KBM-7 (cell line): Measurements from ENCODE around the gene AATK.

Source experiments
- DNase-seq: peaks from one replicate; pipeline ENCODE4 v3.0.0-alpha.2; 2015
- in situ Hi-C: fragments of 300-500 bp; cut with MboI; formaldehyde crosslinking; loops from 2 replicates; pipeline ENCODE4 v1.14.3; 2020; ENCODE audit warnings: low sequenced_read_pairs, low pct_unique_long_range_greater_than_20kb, mixed read lengths

The AATK gene

DNA sequence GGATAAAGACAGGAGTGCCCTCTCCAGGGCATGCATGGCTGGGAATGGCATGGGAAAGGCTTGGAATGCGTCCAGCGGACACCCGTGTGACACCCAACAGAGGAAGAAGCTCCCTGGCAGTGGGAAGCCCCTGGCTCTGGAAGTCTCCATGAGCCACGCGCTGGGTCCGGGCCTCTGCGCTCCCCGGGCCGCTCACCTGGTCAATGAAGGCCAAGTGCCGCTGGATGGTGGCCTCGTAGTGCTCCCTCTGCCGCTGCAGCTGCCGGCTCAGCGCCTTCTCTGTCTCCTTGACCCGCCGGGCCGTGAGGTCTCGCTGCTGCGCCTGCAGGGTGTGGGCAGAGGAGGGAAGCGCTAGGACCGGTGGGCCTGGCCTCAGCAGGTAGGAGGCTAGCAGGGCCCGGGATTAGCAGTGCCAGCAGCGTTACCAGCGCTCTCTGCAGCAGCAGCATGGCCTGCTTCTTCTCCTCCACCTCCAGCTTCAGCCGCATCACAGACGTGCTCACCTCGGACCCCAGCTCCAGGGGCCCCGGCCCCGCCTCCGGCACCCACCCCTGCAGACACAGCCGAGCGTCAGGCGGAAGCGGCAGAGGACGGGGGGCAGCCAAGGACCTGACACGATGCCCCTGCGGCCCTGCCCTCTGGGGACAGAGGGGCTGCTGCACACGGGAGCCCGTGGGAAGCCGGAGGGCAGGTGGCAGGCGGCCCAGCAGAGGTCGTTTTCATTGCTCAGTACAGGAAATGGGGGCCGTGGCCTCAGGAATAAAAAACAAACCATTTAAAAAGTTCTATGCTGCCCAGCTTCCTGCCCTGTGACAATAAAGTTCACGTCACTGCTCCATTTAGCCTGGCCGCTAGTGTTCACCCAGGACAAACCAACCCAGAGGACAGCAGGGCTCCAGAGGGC, 30.7 kb upstream of the AATK start:
- no peak for DNase-seq
- in situ Hi-C loops, result no loop called here

DNA sequence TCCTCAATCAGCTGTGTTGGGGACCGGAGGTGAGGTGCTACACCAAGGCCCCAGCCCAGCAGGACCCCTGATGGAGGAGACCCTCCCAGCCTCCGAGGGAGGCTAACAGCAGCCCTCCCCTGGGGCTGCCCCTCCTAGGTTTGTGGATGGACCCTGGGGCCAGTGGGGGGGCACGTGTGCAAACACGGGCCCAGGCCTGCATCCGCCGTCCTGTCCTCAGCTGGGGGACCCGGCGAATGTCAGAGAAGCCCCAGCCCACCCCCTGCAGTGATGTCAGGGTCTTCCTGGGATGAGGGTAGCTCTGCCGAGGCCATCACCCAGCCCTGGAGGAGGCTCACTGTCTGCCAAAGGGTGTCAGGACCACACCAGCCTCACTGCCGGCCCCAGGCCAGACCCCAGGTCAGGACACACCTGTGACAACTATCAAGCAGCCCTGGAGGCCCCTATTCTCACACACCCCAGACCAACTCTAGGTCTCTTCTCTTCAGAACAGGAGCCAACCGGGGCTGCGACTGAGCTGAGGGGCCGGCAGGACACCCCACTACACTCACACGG, 30.0 kb upstream of the AATK start:
- no peak for DNase-seq

DNA sequence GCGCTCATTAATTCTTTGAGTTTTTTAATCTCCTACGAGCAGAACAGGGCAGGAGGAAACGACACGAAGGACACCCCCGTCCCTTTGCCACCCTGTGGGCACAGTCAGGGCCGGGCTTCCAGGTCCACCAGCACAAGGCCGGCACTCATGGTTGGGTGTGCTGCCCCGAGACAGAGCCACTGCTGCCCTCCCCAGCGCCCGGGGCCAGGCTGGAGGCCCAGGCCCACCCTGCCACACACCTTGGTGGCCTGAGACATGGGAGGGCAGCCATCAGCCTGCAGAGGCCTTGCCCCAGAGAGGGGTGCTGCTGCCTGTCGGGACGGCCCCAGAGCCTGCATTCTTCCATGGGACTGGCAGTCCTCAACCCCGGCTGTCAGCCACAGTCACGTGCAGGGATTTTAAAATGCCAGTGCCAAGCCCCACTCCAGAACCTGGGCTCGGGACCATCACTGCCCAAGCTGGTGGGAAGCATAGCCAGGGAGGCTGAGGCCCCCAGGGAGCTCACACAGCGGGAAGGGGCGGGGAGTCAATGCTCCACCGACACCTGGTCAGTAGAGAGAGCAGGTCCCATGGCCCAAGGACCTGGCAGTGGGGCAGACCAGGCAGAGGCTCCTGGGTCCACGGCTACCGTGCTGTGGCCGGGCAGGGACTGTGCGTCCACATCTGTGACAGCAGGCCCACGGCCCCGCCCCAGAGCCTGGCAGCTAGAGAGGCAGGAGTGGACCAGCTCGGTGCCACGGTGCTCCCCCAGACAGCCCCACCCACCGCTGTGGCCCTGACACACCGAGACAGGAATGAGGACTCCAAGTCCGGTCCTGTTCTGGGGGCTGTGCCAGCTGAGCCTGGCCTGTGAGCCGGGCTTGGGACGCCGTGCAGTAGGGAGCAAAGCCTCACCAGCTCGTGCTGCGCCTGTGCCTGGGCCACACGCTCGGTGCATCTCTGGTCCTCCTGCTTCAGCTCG, 29.2 kb upstream of the AATK start:
- DNase-seq, result no peak
- in situ Hi-C loops, result no loop called here

More for the DNA sequence above, 30.0 kb upstream of the AATK start:
- in situ Hi-C loops, result no loop called here

DNA sequence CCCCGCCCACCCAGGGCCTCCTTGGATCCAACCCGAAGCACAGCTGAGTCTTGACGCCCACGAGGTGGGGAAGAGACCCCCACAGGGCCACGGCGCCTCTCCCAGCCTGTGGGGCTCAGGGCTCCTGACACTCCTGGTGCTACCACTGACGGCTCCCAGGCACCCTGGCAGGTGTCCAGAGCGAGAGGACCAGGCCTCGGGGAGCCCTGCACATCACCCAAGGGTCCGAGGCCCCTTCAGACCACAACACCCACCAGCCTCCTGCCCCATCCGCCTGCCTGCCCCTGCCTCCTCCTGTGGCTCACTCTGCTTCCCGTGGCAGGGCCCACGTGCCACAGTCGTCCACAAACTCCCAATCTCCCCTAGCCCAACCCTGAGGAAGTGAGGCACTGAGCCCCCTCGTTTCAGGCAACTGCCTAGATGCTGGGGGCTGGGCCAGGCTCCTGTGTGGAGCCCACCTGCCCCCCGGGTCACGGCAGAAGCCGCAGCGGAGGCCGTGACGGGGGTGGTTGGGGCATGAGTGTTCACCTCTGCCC, 28.3 kb upstream of the AATK start:
- in situ Hi-C loops, result no loop called here
- no peak for DNase-seq

DNA sequence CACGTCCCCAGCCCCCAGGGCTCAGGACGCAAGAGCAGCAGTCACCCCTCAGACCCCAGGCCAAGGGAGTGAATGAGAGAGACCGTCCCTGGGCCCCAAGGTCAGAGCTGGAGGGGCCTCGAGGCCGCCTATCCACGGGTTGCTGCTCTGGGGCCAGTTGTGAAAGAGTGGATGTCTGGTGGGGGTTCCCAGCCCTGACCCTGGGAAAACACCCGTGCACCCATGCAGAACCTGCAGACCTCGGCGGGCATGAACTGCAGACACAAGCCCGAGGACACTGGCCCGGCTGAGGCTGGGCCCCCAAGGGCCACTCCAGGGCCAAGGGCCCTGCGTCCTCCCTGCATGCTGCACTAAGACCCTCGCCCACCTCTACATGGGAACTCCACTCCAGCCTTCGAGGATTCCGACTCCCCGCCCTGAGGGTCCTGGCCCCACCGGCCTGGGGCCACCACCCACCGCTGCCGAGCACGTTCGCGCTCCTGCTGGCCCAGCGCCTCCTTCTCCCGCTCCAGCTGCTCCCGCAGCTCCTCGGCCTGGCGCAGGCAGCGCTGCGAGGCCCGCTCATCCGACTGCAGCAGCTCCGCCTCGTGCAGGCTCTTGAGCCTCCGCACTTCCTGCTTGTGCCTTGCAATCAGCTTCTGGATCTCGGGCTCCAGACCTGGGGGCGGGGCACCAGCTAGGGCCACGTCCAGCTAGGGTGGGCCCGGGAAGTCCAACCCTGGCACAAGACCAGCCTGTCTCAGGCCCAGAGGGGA, 27.6 kb upstream of the AATK start:
- no peak for DNase-seq
- in situ Hi-C loops, result no loop called here

DNA sequence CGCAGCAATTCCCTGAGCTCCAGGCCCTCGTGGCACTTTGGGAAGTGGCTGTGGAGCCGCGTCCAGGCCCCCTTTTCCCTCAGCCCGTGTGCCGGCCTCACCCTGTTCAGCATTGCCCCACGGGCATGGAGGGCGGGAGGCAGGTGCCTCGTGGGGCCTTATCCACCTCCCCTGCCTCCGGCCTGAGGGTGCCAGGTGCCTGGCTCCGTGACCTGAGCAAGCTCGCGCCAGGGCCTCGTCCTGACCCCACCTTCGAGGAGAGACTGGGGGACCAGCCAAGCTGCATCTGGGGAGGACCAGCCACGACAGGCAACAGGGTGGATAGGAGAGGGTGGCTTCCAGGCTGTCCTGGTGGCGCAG, 27.0 kb upstream of the AATK start:
- in situ Hi-C loops, result no loop called here
- no peak for DNase-seq

DNA sequence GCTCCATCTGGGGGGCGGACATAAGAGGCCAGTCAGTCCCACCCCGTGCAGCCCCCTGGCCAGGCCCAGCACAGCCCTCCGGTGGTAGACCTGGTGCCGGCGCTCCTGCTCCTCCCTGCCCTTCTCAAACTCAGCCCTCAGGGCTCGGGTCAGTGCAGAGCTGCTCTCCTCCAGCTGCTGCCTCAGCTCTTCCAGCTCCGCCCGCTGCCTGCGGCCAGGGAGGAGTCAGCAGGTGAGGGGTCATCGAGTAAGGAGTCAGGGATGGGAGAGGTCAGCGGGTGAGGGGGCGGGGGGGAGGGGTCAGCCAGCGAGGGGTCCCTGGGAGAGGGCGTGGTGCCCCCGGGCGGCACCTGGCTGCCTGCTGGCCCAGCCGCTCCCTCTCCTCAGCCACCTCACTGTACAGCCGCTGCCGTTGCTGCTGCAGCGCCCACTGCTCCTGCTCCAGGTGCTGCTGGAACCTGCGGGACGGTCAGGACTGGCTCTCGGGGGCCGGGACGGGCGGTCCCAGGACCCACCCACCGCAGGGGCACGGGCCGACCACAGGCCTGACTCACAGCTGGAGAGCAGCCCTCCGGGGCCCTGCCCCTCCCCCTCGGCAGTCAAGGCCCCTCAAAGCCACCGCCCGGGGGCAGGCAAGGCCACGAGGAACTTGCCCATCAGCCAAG, 26.5 kb upstream of the AATK start:
- in situ Hi-C loops, result no loop called here
- no peak for DNase-seq

DNA sequence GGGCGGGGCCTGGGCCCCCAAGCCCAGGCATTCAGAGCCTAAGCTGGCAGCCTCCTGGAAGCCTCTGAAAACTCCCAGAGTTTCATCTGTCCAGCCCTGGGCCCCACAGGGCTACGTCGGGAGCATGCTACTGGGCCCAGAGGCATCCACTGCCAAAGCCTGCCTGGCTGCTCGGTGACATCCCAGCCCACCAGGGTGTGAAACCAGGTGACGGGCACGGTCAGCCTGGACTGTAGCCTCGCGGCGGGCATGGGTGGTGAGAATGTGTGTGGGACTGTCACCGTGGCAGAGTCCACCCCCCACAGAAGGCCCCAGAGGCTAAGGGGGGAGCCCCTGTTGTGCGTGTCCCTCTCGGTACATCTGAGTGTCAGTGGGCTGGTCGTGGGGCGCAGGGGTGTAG, 25.6 kb upstream of the AATK start:
- in situ Hi-C loops, result no loop called here
- DNase-seq, result no peak

DNA sequence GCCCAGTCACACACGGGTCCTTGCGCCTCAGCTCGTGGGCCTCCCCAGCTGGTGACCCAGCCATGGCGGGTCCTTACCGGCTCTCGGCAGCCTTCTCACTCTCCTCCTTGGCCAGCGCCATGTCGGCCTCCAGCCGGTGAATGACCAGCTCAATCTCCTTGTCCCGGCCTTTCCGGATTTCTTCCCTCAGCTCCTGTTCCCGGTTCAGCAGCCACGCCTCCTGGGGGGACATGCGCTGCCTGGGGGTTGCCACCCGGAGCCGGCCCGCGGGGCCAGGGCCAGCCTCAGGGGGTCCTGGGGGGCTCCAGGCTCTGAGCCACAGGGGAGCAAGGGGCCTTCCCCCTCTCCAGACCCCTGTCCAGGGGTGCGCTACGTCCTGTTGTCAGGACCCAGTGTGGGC, 25.1 kb upstream of the AATK start:
- DNase-seq, result no peak
- in situ Hi-C loops, result no loop called here

DNA sequence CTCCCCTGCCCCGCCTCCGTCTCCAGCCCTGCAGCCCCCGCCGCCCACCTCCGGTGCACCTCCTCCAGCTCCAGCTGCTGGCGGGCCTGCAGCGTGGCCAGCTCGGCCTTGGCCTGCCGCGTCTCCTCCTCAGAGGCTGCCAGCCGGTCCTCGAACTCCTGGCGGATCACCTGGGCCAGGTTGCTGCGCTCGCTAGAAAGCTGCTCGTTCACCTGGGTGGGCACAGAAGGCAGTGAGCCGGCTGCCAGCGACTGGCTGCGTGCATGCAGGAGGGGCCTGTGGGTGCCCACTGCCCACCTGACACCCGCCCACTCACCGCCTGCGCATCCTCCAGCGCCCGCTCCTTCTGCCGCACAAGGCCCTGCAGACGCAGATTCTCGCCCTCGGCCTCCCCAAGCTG, 24.6 kb upstream of the AATK start:
- no peak for DNase-seq
- in situ Hi-C loops, result no loop called here

DNA sequence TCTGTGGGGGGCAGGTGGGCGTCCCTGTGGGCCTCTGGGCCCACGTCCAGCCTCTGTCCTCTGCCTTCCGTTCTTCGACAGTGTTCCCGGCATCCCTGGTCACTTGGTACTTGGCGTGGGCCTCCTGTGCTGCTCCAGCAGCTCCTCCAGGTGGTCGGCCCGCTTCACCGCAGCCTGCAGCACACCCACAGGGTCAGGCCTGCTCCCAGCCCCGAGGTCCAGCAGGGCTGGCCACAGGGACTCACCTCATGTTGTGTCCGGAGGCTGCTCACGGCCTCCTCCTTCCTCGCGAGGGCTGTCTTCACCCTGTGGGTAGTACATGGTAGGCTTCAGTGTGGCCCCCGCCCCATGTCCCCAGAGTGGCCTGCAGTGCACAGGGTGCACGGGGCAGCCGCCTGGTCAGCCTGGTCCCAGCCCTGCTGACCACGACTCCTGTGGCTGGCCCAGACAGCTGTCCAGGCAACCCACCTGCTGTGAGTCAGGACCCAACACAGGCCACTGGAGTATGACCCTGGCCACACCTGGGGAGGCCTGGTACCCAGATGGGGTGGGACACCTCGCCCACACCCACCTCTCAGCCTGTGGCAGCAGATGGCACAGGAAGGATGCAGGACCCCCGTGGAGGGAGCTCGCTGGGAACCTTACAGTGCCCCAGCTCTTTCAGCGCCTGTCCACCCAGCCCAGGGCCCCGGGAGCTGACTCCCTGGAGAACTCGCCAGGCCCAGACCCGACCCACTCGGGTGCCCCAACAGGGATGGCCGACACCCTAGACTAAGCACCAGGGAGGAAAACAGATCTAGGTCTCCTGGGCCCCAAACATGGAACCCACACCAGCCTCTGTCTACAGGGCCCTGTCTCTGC, 23.9 kb upstream of the AATK start:
- no peak for DNase-seq
- in situ Hi-C loops, result no loop called here

DNA sequence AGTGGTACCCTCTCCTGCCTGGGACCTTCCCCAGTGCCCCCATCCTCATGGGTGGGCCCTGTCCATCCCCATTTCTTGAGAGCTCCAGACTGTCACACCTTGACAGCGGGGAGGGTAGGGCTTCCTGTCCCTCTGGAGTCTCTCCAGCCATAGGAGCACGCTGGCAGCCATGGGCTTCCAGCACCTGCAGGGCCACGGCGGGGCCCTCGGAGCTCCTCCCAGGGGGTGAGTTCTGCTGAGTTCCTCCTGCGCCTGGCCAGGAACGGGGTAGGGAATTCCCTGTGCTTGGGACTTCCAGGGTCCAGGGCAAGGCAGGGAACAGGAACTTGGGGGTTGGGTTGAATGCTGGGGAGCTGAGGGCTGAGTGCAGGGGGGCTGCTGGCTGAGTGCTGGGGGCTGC, 23.0 kb upstream of the AATK start:
- in situ Hi-C loops, result no loop called here
- DNase-seq, result no peak

DNA sequence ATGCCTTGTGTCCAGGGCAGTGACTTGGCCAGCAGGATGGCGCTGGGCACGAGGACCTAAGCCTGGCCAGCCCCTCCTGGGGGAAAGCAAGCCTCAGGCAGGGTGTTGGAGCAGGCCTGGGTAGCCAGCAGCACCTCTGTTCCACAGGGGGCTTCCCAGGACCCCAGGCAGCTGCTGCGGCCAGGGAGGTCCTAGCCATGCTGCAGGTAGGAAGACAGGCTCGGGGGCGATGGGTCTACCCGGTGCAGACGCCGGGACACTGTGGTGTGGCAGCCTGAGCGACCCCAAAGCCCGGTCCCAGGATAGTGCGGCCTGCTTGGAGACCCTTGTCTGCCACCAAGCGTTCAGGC, 22.4 kb upstream of the AATK start:
- DNase-seq, result no peak
- in situ Hi-C loops, result no loop called here

DNA sequence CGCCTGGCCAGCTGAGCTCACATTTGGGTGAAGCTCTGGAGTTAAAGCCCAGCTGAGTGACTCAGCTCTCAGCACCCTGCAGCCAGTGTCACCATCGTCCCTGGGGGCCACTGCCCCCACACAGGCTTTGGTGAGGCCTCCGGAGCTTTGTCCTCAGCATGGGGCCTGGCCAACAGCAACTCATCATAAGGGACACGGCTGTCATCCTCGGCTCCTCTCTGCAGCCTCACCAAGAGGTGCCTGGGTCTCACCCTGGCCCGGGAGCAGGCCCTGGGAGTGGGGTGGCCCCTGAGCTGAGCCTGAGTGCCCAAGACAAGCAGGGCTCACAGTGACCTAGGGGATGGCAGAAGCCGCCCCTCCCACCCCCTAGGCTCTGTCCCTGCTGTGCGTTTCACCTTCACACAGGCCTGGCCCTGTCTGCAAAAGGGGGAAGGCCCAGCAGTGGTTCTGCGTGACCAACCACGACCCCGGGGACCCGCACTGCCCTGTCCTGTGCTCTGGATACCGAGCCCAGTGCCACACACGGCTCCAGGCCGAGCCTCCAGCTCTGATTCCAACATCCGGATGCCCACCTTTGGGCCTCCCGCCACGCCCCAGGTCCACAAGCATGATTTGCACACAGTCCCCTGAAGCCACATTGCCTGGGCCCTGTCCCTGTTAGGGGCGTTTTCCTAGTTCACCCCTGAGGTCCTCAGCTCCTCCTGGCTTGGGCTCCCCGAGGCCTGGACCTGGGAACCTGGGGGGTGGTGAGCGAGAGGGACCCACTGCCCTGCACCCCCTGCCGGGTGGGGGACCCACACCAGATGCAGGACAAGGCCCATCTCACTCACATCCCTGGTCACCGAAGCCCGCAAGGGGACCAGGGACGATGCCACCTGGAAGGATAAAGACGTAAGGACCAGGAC, 21.8 kb upstream of the AATK start:
- in situ Hi-C loops, result no loop called here
- no peak for DNase-seq

DNA sequence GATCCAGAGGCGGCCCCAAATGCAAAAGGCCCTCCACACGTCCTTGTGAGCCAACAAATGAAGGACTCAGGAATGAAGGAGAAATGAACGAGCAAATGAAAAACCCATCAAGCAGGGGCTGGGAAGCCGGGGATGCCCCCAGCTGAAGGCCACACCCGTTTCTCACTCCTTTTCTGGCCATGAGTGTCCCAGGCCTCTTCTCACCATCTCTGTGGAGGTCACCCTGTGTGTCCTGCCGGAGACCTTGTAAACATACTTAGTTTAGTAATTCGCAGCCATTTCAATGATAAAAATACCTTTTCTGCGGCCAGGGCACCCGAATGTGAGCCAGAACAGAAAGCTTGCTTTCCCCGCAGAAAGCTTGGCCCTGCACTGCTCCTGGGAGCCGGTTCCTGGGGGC, 21.1 kb upstream of the AATK start:
- in situ Hi-C loops, result no loop called here
- DNase-seq, result no peak

DNA sequence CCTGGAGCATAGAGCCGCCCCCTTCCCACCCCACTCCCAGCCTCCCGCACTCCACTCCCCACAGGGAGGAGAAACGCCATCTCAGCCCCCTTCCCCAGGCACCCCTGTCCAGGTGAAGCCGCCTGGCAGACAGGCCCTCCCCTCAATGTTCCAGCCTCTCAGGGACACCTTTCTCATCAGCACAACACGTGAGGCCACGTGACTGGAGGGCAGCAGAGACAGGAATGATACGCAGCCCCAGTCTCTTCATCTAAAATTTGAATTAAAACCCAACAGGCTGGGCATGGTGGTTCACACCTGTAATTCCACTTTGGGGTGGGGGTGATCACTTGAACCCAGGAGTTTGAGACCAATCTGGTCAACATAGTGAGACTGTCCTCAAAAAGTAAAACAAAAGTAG, 20.2 kb upstream of the AATK start:
- no peak for DNase-seq
- in situ Hi-C loops, result no loop called here

DNA sequence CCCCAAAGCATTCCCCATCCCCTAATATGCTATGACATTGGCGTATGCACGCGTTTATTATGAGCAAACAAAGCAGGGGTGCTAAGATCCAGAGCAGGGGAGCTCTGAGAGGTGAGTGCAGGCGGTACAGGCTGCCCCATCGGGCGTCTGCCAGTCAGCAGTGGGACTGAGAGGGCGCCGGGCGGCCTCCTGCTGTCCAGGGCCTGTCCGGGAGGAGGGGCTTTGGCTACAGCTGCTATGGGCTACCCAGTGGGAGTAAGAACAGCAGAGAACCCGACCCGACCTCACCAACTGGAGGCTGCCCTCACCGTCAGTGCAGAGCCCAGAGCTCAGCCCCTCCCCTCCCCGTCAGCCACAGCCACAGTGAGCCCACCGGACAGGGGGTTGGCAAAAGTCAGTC, 18.5 kb upstream of the AATK start:
- no peak for DNase-seq
- in situ Hi-C loops, result no loop called here
